ENCODE data around the gene MAD1L1. TPM values are rescaled to one million over a fixed set of nuclear protein-coding genes. Genes with fewer than 3 reads are reported as not detected.
A peak's percentile ranks its signal among the peaks of the same experiment; 100 is the strongest.

Gene MAD1L1
- total and polyA plus RNA-seq, 8 donors = 21.4 to 58.8 (median 22.5) TPM

DNA sequence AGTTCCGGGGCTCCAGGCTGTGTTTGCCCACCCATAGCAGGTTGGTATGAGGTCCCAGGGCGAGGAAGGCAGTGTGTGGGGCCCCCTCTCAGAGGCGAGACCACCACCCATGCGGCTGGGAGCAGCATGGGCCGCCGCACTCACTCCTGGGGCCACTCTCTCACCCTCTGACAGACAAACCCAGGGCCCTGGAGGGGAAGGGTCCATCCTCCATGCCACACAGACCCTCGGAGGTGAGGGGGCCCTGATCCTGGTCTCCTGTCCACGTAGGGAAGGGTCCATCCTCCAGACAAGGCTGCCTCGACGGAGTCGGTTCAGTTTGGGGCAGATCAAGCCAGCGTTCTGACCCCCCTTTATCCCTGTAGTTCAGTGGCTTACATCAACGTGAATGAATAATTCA is 331.9 kb downstream of the MAD1L1 start:
- intact Hi-C loops (cut with DNase I) = no loop called here
- no peaks in the 10 kb centered on the region for H3K27me3 ChIP-seq
- no peak overlapping the region for H3K27ac ChIP-seq
- no peaks in the 10 kb centered on the region for H3K4me1 ChIP-seq
- TF ChIP-seq, protein P1, sequence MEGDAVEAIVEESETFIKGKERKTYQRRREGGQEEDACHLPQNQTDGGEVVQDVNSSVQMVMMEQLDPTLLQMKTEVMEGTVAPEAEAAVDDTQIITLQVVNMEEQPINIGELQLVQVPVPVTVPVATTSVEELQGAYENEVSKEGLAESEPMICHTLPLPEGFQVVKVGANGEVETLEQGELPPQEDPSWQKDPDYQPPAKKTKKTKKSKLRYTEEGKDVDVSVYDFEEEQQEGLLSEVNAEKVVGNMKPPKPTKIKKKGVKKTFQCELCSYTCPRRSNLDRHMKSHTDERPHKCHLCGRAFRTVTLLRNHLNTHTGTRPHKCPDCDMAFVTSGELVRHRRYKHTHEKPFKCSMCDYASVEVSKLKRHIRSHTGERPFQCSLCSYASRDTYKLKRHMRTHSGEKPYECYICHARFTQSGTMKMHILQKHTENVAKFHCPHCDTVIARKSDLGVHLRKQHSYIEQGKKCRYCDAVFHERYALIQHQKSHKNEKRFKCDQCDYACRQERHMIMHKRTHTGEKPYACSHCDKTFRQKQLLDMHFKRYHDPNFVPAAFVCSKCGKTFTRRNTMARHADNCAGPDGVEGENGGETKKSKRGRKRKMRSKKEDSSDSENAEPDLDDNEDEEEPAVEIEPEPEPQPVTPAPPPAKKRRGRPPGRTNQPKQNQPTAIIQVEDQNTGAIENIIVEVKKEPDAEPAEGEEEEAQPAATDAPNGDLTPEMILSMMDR (IDR thresholded peaks at IDR 0.05) = no peak
- ATAC-seq (no peak), DNase-seq (peak in 1 of 4 donors; percentile 45)
- no peak overlapping the region for H3K4me3 ChIP-seq
- H3K36me3 ChIP-seq = peaks cover 0 to 36% of the 10 kb centered on the region in 2 donors
- no peaks in the 10 kb centered on the region for H3K9me3 ChIP-seq

DNA sequence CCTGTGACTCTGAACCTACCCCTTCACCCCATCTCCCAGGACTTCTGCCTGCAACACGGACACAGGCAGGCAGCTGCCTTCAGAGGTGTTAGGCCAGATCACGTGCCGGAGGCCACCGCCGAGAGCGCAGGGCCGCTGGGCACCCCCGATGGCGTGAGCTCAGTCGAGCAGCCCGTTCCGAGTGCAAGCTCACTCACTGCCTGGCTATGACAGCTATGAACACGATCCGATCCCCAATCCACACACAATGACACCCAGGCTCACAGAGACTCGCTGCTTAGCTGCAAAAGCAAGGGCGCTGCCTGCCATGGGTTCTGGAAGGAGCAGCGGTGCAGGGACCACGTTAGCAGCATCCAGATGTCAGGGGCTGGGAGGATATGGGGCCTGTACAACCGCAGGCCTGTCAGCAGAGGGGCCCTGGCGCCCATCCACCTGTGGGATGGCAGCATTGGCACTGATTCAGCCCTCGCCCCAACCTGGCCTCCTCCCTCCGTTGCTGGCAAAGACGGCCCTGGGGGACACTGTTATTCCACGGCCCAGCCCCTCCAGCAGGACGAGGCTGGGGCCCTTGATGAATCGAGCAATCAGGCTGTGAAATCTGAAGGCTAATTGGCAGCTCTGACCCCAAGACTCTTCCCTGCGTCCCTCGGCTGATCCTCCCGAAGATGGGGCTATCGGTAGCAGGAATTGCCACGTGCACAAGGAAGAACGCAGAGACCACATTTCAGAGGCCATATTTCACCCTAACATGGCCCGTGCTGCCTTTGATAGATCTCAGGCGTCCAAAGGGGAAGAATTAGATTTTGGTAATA is 332.6 kb downstream of the MAD1L1 start:
- H3K27ac ChIP-seq = no peak overlapping the region
- no peaks in the 10 kb centered on the region for H3K9me3 ChIP-seq
- intact Hi-C loops (cut with DNase I) = no loop called here
- no peaks in the 10 kb centered on the region for H3K4me1 ChIP-seq
- H3K4me3 ChIP-seq = no peak overlapping the region
- TF ChIP-seq, protein P1 (IDR thresholded peaks at IDR 0.05) = no peak
- DNase-seq (peak in 1 of 4 donors; percentile 75), ATAC-seq (no peak)
- H3K27me3 ChIP-seq = no peaks in the 10 kb centered on the region
- H3K36me3 ChIP-seq = peaks cover 0 to 37% of the 10 kb centered on the region in 2 donors

DNA sequence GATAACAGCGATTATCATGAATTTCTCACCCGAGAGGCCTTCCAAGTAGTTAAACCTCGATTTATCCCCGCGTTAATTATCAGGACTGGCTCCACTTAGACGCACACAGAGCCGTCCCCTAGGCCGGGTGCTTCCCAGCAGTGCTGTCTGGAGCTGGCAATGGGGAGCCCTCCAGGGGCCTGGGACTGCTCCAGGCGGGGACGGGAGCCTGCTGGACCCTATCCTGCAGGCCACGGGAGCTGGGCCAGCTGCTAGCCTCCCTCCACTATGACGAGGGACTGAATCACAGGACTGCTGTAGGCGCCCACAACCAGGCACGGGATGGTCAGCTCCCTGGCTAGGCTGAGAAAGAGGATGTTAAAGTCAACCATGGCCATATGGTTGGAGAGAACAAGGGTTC is 333.5 kb downstream of the MAD1L1 start:
- ATAC-seq = peak; percentile 57
- TF ChIP-seq, protein P1 (IDR thresholded peaks at IDR 0.05) = no peak
- intact Hi-C loops (cut with DNase I) = no loop called here
- no peak overlapping the region for H3K4me3 ChIP-seq
- DNase-seq = peak in 3 of 4 donors; percentile 73 to 79 (median 79)
- no peaks in the 10 kb centered on the region for H3K27me3 ChIP-seq
- H3K4me1 ChIP-seq = no peaks in the 10 kb centered on the region
- no peaks in the 10 kb centered on the region for H3K9me3 ChIP-seq
- H3K27ac ChIP-seq = no peak overlapping the region
- peaks cover 0 to 46% of the 10 kb centered on the region in 2 donors for H3K36me3 ChIP-seq

DNA sequence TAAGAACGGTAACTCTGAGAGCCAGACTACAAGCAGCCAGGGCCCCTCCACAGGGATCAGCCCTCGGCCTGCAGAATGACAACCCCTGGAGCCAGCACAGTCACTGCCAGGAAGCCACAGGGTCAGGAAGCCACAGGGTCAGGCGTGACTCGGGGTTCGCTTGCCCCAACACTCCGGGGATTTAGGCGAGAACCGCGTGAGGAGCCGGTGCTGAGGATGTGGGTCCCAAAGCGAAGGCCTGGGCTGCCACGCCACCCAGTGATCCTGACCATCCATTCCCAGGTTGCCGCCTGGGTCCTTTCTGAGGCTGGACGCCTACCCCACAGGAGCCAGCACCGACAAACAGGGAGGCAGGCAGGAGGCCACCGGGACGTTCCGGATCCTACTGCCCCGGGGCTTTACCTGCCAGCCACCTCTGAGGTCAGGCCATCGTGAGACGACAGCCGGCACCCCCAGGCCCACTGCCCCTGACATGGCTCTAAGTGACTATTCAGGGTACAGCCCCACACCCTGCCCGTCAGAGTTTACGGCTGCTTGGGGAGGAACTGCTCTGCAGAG is 334.0 kb downstream of the MAD1L1 start:
- Histone ChIP-seq H3K9me3 (no peaks in the 10 kb centered on the region), H3K27me3 (no peaks in the 10 kb centered on the region), H3K4me1 (no peaks in the 10 kb centered on the region), H3K4me3 (no peak overlapping the region), H3K36me3 (peaks cover 0 to 46% of the 10 kb centered on the region in 2 donors), H3K27ac (no peak overlapping the region)
- intact Hi-C loops (cut with DNase I) = no loop called here
- DNase-seq (peak in 1 of 4 donors; percentile 55), ATAC-seq (no peak)
- TF ChIP-seq, protein P1 (IDR thresholded peaks at IDR 0.05) = no peak

DNA sequence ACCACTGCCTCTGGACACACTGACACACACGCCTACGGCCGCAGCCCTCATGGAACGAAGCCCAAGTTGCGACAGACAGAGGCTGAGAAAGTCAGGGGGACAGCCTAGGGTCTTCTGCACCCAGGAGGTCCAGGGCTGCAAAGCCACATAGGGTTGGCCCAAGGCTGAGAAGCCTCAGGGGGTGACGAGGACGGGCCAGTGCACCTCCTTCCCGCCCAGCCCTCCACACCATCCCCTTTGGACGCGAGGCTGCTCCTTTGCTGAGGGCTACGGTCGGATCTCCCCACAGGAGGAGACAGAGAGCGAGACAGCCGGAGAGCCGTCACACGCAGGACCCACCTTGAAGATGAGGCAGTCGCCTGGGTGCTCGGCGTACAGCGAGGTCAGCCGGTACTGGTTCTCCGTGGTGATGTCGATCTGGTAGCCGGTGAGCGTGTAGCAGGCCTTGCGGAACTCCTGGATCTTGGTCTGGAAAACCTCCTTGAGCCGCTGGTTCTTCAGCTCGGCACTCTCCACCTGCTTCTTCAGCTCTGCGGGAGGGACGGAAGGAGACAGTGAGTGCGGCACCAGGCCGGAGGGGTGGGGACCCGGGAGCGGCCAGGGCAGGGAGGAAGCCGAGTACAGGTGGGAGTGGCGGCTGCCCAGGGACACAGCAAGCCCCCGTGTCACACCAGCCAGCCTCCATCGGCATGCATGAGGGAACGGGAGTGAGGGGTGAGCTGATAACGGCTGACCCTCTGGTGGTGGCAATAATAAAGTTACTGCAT is 334.7 kb downstream of the MAD1L1 start:
- TF ChIP-seq, protein P1 (IDR thresholded peaks at IDR 0.05) = no peak
- intact Hi-C loops (cut with DNase I) = no loop called here
- DNase-seq = peak in 1 of 4 donors; percentile 77
- no peak overlapping the region for H3K4me3 ChIP-seq
- no peaks in the 10 kb centered on the region for H3K9me3 ChIP-seq
- no peak for ATAC-seq
- H3K36me3 ChIP-seq = peaks cover 0 to 46% of the 10 kb centered on the region in 2 donors
- H3K27me3 ChIP-seq = no peaks in the 10 kb centered on the region
- no peaks in the 10 kb centered on the region for H3K4me1 ChIP-seq
- H3K27ac ChIP-seq = no peak overlapping the region

All from left lung (tissue), 10 donors.